ENCODE data around the gene RNF14. TPM values are rescaled to one million over a fixed set of nuclear protein-coding genes. Genes with fewer than 3 reads are reported as not detected.

RNF14 gene
- total RNA-seq, 1 experiment from 2014 or later, result 29.7 TPM

DNA sequence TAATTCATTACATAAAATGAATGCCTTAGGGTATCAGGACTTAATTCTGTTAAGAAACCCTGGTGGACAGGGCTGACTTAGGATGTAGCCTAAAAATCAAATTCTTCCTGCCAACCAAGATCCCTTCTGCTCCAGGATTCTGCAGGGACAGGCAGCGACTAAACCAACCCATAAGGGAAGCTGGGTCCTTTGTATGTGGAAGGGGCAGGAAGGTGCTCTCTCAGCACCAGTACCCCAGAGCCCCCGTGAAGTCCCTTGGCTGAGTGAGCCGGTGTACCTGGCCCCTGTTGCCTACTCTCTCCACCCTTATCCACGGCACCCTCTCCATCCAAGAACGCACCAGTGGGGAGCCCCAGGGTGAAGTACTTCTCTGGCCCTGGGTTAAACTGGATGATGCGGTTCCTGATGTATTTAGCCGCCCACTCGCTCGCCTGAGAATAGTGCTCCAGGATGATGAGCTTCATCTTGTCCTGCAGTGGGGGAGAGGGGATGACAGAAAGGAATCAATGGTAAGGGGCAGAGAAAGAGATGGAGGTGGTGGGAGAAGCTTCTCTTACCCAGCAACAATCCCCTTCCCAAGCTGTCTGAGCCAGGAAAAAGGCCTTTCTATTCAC lies 42.8 kb downstream of the RNF14 start:
- H3K4me3 ChIP-seq, result peak overlapping the region; percentile 61; the same call in 1 of the 2 replicates
- CTCF ChIA-PET, result interaction anchor here (0.6 to 0.7 kb wide), 2 partner anchors 16 to 98 kb away, joined by 3 to 4 read pairs; no protein-coding TSS in a partner anchor

DNA sequence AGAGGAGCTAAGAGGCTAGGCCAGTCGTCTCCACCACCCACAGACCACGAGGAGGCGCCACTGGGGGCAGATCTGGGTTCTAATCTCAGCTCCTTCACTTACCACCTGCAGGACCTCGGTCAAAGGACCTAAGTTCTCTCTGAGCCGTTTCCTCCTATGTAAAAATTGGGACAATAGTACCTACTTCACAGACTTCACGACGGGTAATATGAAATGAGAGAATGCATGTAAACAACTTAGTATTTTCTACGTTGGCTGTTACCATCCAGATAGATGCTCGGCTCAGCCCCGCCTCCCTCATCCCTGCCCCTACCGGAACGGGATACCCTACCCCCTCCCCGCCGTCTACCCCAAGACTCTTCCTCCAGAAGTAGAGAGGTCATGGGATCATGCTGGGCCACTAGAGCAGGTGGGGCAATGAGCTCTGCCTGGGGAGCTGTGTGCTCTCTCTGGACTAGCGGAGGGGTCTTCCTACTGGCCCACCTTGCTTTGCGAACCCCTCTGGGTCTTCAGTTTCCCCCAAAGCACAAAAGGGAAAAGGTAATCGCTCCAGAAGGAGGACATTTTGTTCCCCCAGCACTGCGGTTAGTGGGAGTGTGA lies 43.4 kb downstream of the RNF14 start:
- CTCF ChIA-PET, result interaction anchor here (0.6 to 0.7 kb wide), 2 partner anchors 15 to 98 kb away, joined by 3 to 4 read pairs; no protein-coding TSS in a partner anchor
- H3K79me2 ChIP-seq (ENCODE audit: low read depth), result peaks cover 17% of the 10 kb centered on the region; the same call in 1 of the 2 replicates
- 0 out of 2 replicates have a peak, but pooled peaks cover 4% of the 10 kb centered on the region for H3K36me3 ChIP-seq (ENCODE audit: low read depth)
- peak overlapping the region; percentile 95 for H2AFZ ChIP-seq
- peaks cover 34% of the 10 kb centered on the region for H3K4me1 ChIP-seq (replicated peaks; ENCODE audit: insufficient read depth)
- intact Hi-C loops (cut with micrococcal nuclease; ENCODE audit: unreplicated experiment), result loop anchor here (1.0 to 2.0 kb wide), 2 partner anchors 41 to 96 kb away; partner anchors contain the start of gene NDFIP1
- peaks cover 32% of the 10 kb centered on the region for H3F3A ChIP-seq (ENCODE audit: insufficient read depth, low read depth)
- H3K4me2 ChIP-seq, result peak overlapping the region; percentile 88
- H3K27me3 ChIP-seq (ENCODE audit: insufficient read depth, low read depth), result no peaks in the 10 kb centered on the region
- no peaks in the 10 kb centered on the region for H4K20me1 ChIP-seq (ENCODE audit: insufficient read depth)
- H3K9me3 ChIP-seq (ENCODE audit: insufficient read depth, low read depth), result no peaks in the 10 kb centered on the region
- TF ChIP-seq, protein P1, sequence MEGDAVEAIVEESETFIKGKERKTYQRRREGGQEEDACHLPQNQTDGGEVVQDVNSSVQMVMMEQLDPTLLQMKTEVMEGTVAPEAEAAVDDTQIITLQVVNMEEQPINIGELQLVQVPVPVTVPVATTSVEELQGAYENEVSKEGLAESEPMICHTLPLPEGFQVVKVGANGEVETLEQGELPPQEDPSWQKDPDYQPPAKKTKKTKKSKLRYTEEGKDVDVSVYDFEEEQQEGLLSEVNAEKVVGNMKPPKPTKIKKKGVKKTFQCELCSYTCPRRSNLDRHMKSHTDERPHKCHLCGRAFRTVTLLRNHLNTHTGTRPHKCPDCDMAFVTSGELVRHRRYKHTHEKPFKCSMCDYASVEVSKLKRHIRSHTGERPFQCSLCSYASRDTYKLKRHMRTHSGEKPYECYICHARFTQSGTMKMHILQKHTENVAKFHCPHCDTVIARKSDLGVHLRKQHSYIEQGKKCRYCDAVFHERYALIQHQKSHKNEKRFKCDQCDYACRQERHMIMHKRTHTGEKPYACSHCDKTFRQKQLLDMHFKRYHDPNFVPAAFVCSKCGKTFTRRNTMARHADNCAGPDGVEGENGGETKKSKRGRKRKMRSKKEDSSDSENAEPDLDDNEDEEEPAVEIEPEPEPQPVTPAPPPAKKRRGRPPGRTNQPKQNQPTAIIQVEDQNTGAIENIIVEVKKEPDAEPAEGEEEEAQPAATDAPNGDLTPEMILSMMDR (conservative IDR thresholded peaks at IDR 0.05), result peak; percentile 66
- no peak for TF ChIP-seq EZH2 (IDR thresholded peaks at IDR 0.05; ENCODE audit: low read depth)
- H3K9me2 ChIP-seq (ENCODE audit: insufficient read depth), result no peaks in the 10 kb centered on the region
- DNase-seq, result peak; percentile 15 to 37
- H3K27ac ChIP-seq, result peak overlapping the region; percentile 37
- H3K4me3 ChIP-seq, result peak overlapping the region; percentile 61
- POLR2A ChIA-PET (ENCODE audit: unreplicated experiment), result interaction anchor here (0.6 kb wide), 2 partner anchors 97 to 376 kb away, joined by 3 read pairs; no protein-coding TSS in a partner anchor
- BruUV-seq (replicated peaks), result no TSS peak

More for the DNA sequence above, 42.8 kb downstream of the RNF14 start:
- no peaks in the 10 kb centered on the region for H3K27me3 ChIP-seq (ENCODE audit: insufficient read depth, low read depth)
- intact Hi-C loops (cut with micrococcal nuclease; ENCODE audit: unreplicated experiment), result loop anchor here (1.0 to 2.0 kb wide), 2 partner anchors 41 to 97 kb away; partner anchors contain the start of gene NDFIP1
- H3K4me2 ChIP-seq, result peak overlapping the region; percentile 88
- no peaks in the 10 kb centered on the region for H3K9me2 ChIP-seq (ENCODE audit: insufficient read depth)
- peaks cover 33% of the 10 kb centered on the region for H3K4me1 ChIP-seq (replicated peaks; ENCODE audit: insufficient read depth)
- BruUV-seq (replicated peaks), result TSS peak; percentile 59
- DNase-seq, result no peak
- peaks cover 28% of the 10 kb centered on the region for H3F3A ChIP-seq (ENCODE audit: insufficient read depth, low read depth)
- TF ChIP-seq, protein P1 (conservative IDR thresholded peaks at IDR 0.05), result no peak
- TF ChIP-seq EZH2 (IDR thresholded peaks at IDR 0.05; ENCODE audit: low read depth), result no peak
- H3K27ac ChIP-seq, result no peak overlapping the region
- POLR2A ChIA-PET (ENCODE audit: unreplicated experiment), result interaction anchor here (0.6 kb wide), 1 partner anchor 98 kb away, joined by 3 read pairs; no protein-coding TSS in a partner anchor
- H3K36me3 ChIP-seq (ENCODE audit: low read depth), result 0 out of 2 replicates have a peak, but pooled peaks cover 7% of the 10 kb centered on the region
- no peaks in the 10 kb centered on the region for H4K20me1 ChIP-seq (ENCODE audit: insufficient read depth)
- H3K79me2 ChIP-seq (ENCODE audit: low read depth), result peaks cover 17% of the 10 kb centered on the region; the same call in 1 of the 2 replicates
- no peaks in the 10 kb centered on the region for H3K9me3 ChIP-seq (ENCODE audit: insufficient read depth, low read depth)
- no peak overlapping the region for H2AFZ ChIP-seq

DNA sequence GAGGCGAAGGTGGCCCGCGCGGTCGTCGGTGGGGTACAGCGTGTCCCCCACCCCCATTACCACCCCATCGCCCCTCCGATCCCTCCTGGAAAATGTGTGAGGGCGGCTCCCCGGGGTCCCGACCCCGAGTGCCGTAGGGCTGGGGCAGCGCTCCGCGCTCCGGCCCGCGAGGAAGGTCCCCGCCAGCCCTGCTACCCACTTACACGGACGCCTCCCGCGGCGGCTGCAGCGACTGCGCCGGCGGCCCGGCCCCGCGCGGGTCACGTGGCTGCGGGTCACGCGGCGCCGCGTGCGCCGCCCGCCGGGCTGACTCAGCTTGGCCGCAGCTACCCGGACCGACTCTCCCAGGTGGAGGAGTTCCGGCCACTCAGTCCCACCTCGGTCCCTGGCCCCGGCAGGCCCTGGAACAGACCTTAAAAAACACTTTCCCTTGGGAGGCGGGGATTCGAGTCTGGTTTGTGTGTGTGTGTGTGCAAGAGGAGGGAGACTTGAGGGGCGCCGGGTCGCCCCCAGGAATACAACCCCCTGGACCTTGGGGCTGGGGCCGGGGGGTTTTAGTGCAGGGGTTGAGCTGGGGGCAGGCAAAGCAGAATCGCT lies 44.0 kb downstream of the RNF14 start, which contains the start of gene GNPDA1:
TSS of gene GNPDA1 (minus strand) at position 236 of the 597 bp plus-strand sequence. CDS start 992 bp downstream, outside the sequence.
- H3K36me3 ChIP-seq (ENCODE audit: low read depth), result 0 out of 2 replicates have a peak, but pooled peaks cover 4% of the 10 kb centered on the region
- ChIA-PET POLR2A (ENCODE audit: unreplicated experiment) (interaction anchor here (0.6 to 0.7 kb wide), 4 partner anchors 46 to 377 kb away, joined by 3 to 5 read pairs (median 4); no protein-coding TSS in a partner anchor), CTCF (interaction anchor here (0.6 kb wide), 1 partner anchor 1211 kb away, joined by 6 read pairs; no protein-coding TSS in a partner anchor)
- TF ChIP-seq EZH2 (IDR thresholded peaks at IDR 0.05; ENCODE audit: low read depth), result no peak
- TF ChIP-seq, protein P1 (conservative IDR thresholded peaks at IDR 0.05), result no peak
- peak within 1 kb of the TSS; percentile 61 for H3K4me3 ChIP-seq
- H3K9me2 ChIP-seq (ENCODE audit: insufficient read depth), result no peaks in the 10 kb centered on the region
- H3K27me3 ChIP-seq (ENCODE audit: insufficient read depth, low read depth), result no peaks in the 10 kb centered on the region
- peak within 1 kb of the TSS; percentile 95 for H2AFZ ChIP-seq
- BruUV-seq (replicated peaks), result no TSS peak
- peaks cover 17% of the 10 kb centered on the region; the same call in 1 of the 2 replicates for H3K79me2 ChIP-seq (ENCODE audit: low read depth)
- H3K27ac ChIP-seq, result peak within 1 kb of the TSS; percentile 82
- H4K20me1 ChIP-seq (ENCODE audit: insufficient read depth), result no peaks in the 10 kb centered on the region
- peak within 1 kb of the TSS; percentile 88 for H3K4me2 ChIP-seq
- DNase-seq, result peak; percentile 66 to 81
- intact Hi-C loops (cut with micrococcal nuclease; ENCODE audit: unreplicated experiment), result loop anchor here (1.0 to 2.0 kb wide), 2 partner anchors 42 to 95 kb away; partner anchors contain the start of gene NDFIP1
- peaks cover 34% of the 10 kb centered on the region for H3K4me1 ChIP-seq (replicated peaks; ENCODE audit: insufficient read depth)
- H3K9me3 ChIP-seq (ENCODE audit: insufficient read depth, low read depth), result no peaks in the 10 kb centered on the region
- peaks cover 32% of the 10 kb centered on the region for H3F3A ChIP-seq (ENCODE audit: insufficient read depth, low read depth)
